ENCODE measurements around the gene CATSPERB. TPM values are rescaled to one million over a fixed set of nuclear protein-coding genes. Genes with fewer than 3 reads are reported as not detected.
"Not testable (repeated sequence)": the region's sequence is repeated elsewhere in the genome, so short reads cannot be mapped to it uniquely, and the experiment has no call there.

Gene CATSPERB
- total RNA-seq, 1 experiment from 2014 or later: not detected

- DNase-seq (ENCODE audit: low read depth): no peak
These were observed 150.9 kb downstream of the CATSPERB start for GRCh38 chr14:91580876-91581577.

GRCh38 chr14:91577632-91578233 is 154.2 kb downstream of the CATSPERB start:
- DNase-seq (ENCODE audit: low read depth): no peak

- DNase-seq (ENCODE audit: low read depth): peak; percentile 16
These were observed 156.2 kb downstream of the CATSPERB start for GRCh38 chr14:91575469-91576208.

- DNase-seq (ENCODE audit: low read depth): peak; percentile 29
These were observed 157.7 kb downstream of the CATSPERB start for GRCh38 chr14:91573894-91574837.

- no peak for DNase-seq (ENCODE audit: low read depth)
These were observed 158.4 kb downstream of the CATSPERB start for GRCh38 chr14:91573528-91573893.

- DNase-seq (ENCODE audit: low read depth): no peak
These were observed 161.9 kb downstream of the CATSPERB start for GRCh38 chr14:91570021-91570420.

- DNase-seq (ENCODE audit: low read depth): no peak
These were observed 162.6 kb downstream of the CATSPERB start for GRCh38 chr14:91569301-91569700.

GRCh38 chr14:91568626-91569025 is 163.3 kb downstream of the CATSPERB start:
- no peak for DNase-seq (ENCODE audit: low read depth)

GRCh38 chr14:91567827-91568226 is 164.1 kb downstream of the CATSPERB start:
- not testable (repeated sequence) for DNase-seq (ENCODE audit: low read depth)

GRCh38 chr14:91555531-91555930 is 176.4 kb downstream of the CATSPERB start:
- no peak for DNase-seq (ENCODE audit: low read depth)

- DNase-seq (ENCODE audit: low read depth): no peak
These were observed 177.2 kb downstream of the CATSPERB start for GRCh38 chr14:91554535-91555332.

- DNase-seq (ENCODE audit: low read depth): no peak
These were observed 183.8 kb downstream of the CATSPERB start for GRCh38 chr14:91548108-91548507.

- no peak for DNase-seq (ENCODE audit: low read depth)
These were observed 185.8 kb downstream of the CATSPERB start for GRCh38 chr14:91545946-91546716.

- DNase-seq (ENCODE audit: low read depth): no peak
These were observed 186.7 kb downstream of the CATSPERB start for GRCh38 chr14:91545204-91545603.

- no peak for DNase-seq (ENCODE audit: low read depth)
These were observed 195.6 kb downstream of the CATSPERB start for GRCh38 chr14:91536327-91536726.

GRCh38 chr14:91534059-91534458 is 197.8 kb downstream of the CATSPERB start:
- DNase-seq (ENCODE audit: low read depth): not testable (repeated sequence)

GRCh38 chr14:91533623-91534022 is 198.3 kb downstream of the CATSPERB start:
- no peak for DNase-seq (ENCODE audit: low read depth)
